OCI-LY1 (cell line): Measurements from ENCODE around the gene NKAP.
"Not testable (repeated sequence)": the region's sequence is repeated elsewhere in the genome, so short reads cannot be mapped to it uniquely, and the experiment has no call there.

ENCODE experiments used
- CTCF ChIP-seq: fragments of 200-600 bp; sonication (generic), shearing (Covaris generic); IDR thresholded peaks from 2 replicates; pipeline ENCODE4 v1.5.1; 2017; ENCODE audit warnings: mild to moderate bottlenecking, antibody characterized with exemption, low read length, moderate library complexity, mixed read lengths
- EZH2 ChIP-seq: fragments of 200-600 bp; sonication (generic), shearing (Covaris generic); IDR thresholded peaks from 2 replicates; pipeline ENCODE4 v1.8.0; 2017; ENCODE audit warnings: borderline replicate concordance, mixed run types, mild to moderate bottlenecking, antibody characterized with exemption, low read length, moderate library complexity, mixed read lengths

- TF ChIP-seq CTCF, EZH2: not testable (repeated sequence)
Measured at GRCh38 chrX:119891961-119892692, 51.4 kb downstream of the NKAP start.
